K562 (cell line): ENCODE results near the gene DYNC2H1. TPM values are rescaled to one million over a fixed set of nuclear protein-coding genes. Genes with fewer than 3 reads are reported as not detected.
A peak's percentile ranks its signal among the peaks of the same experiment; 100 is the strongest.

Source experiments
- ARID1B ChIP-seq: fragments of 450-650 bp; IDR thresholded peaks from 2 replicates; pipeline ENCODE4 v1.6.1; 2016; ENCODE audit warnings: antibody characterized with exemption, mild to moderate bottlenecking, inconsistent platforms
- ATF3 ChIP-seq, 2 experiments: fragments of 450-650 bp in 1 of 2; sonication (generic) in 1 of 2; formaldehyde crosslinking in 1 of 2; IDR thresholded peaks in 1 of 2; conservative IDR thresholded peaks in 1 of 2; 2 replicates each; pipeline versions ENCODE4 v1.6.1 to v1.8.1; 2016 to 2023; ENCODE audit warnings: mild to moderate bottlenecking in 2 of 2, moderate library complexity in 2 of 2, inconsistent platforms in 1 of 2, missing genetic modification reagents in 1 of 2
- ATF7 ChIP-seq: fragments of 450-650 bp; IDR thresholded peaks from 2 replicates; pipeline ENCODE4 v1.7.1; 2014; ENCODE audit warnings: mild to moderate bottlenecking, moderate library complexity
- BCL6 ChIP-seq: fragments of 250-450 bp; sonication (Bioruptor Pico); IDR thresholded peaks from 2 replicates; pipeline ENCODE4 v1.4.0; 2020
- CTBP1 ChIP-seq: fragments of 450-650 bp; IDR thresholded peaks from 2 replicates; pipeline ENCODE4 v1.6.1; 2016; ENCODE audit warnings: borderline replicate concordance
- MBD2 ChIP-seq: sonication (generic); IDR thresholded peaks from 2 replicates; pipeline ENCODE4 v1.6.1; 2016; ENCODE audit warnings: low read depth, borderline replicate concordance
- MNT ChIP-seq, 2 experiments: fragments of 450-650 bp; conservative IDR thresholded peaks; 2 replicates each; pipeline ENCODE4 v1.6.1; 2017; ENCODE audit warnings: mild to moderate bottlenecking in 2 of 2, moderate library complexity in 2 of 2
- NCOA1 ChIP-seq: fragments of 450-650 bp; IDR thresholded peaks from 2 replicates; pipeline ENCODE4 v1.6.1; 2016; ENCODE audit warnings: low read depth
- NFIX ChIP-seq: fragments of 250-450 bp; sonication (Bioruptor Pico); IDR thresholded peaks from 2 replicates; pipeline ENCODE4 v1.4.0; 2020; ENCODE audit warnings: low read depth, mild to moderate bottlenecking, moderate library complexity
- NUFIP1 ChIP-seq: fragments of 450-650 bp; IDR thresholded peaks from 2 replicates; pipeline ENCODE4 v1.6.1; 2018; ENCODE audit not compliant: partially characterized antibody
- PATZ1 ChIP-seq: fragments of 250-450 bp; sonication (Bioruptor Pico); IDR thresholded peaks from 2 replicates; pipeline ENCODE4 v1.5.0; 2020; ENCODE audit warnings: mild to moderate bottlenecking, borderline replicate concordance
- RB1 ChIP-seq: fragments of 450-650 bp; IDR thresholded peaks from 2 replicates; pipeline ENCODE4 v1.6.1; 2017; ENCODE audit warnings: low read depth, mild to moderate bottlenecking
- RBM34 ChIP-seq: fragments of 200-400 bp; formaldehyde crosslinking; IDR thresholded peaks from 2 replicates; pipeline ENCODE4 v1.6.1; 2018; ENCODE audit warnings: low read length, borderline replicate concordance; ENCODE audit not compliant: insufficient read depth
- RFX1 ChIP-seq: fragments of 450-650 bp; IDR thresholded peaks from 2 replicates; pipeline ENCODE4 v1.6.1; 2016; ENCODE audit warnings: mild to moderate bottlenecking, moderate library complexity
- SAFB ChIP-seq: fragments of 200-400 bp; formaldehyde crosslinking; IDR thresholded peaks from 2 replicates; pipeline ENCODE4 v1.6.1; 2017; ENCODE audit warnings: low read depth, low read length, borderline replicate concordance
- SMARCA4 ChIP-seq: fragments of 450-650 bp; IDR thresholded peaks from 2 replicates; pipeline ENCODE4 v1.6.1; 2016
- STAG1 ChIP-seq: sonication (generic); formaldehyde crosslinking; IDR thresholded peaks from 2 replicates; pipeline ENCODE4 v1.5.0; 2020; ENCODE audit warnings: missing genetic modification reagents, borderline replicate concordance
- XRCC3 ChIP-seq: fragments of 450-650 bp; IDR thresholded peaks from 2 replicates; pipeline ENCODE4 v1.6.1; 2017; ENCODE audit warnings: mild to moderate bottlenecking, moderate library complexity
- ZEB2 ChIP-seq: fragments of 450-650 bp; IDR thresholded peaks from 2 replicates; pipeline ENCODE4 v1.6.1; 2016
- ZFPM2 ChIP-seq: fragments of 250-450 bp; sonication (Bioruptor Pico); IDR thresholded peaks from 2 replicates; pipeline ENCODE4 v1.5.1; 2022; ENCODE audit warnings: mild to moderate bottlenecking
- ZNF311 ChIP-seq: fragments of 250-450 bp; sonication (Bioruptor Pico); IDR thresholded peaks from 2 replicates; pipeline ENCODE4 v1.4.0; 2020; ENCODE audit warnings: mild to moderate bottlenecking, moderate library complexity
- ZNF449 ChIP-seq: fragments of 250-450 bp; sonication (Bioruptor Pico); IDR thresholded peaks from 2 replicates; pipeline ENCODE4 v1.8.0; 2022; ENCODE audit warnings: moderate library complexity, mild to moderate bottlenecking, inconsistent platforms
- polyA plus RNA-seq, 8 experiments: library from polyadenylated mRNA; depleted of rRNA in 4 of 8; stranded (reverse) in 5 of 8; unstranded in 3 of 8; fragments of >200 nt; fragmentation: Nextera tagmentation in 2 of 8; fragmentation: Illumina TruSeq in 1 of 8; extraction: Ambion mirVana in 2 of 8; extraction: Trizol in 1 of 8; gene quantifications; 2 replicates each; pipeline versions ENCODE4 v1.2.1 to v1.2.3, GENCODE V29; 2011 to 2014; ENCODE audit warnings: inconsistent platforms in 1 of 8, missing spikeins in 1 of 8
- total RNA-seq, 7 experiments: library from RNA; depleted of rRNA in 6 of 7; stranded (reverse); fragments of >200 nt in 6 of 7; fragmentation: Illumina TruSeq in 2 of 7; extraction: Trizol in 2 of 7; gene quantifications; 2 replicates each; pipeline versions ENCODE4 v1.2.1 to v1.2.3, GENCODE V29; 2011 to 2021; ENCODE audit warnings: low replicate concordance in 1 of 7

The DYNC2H1 gene
- total and polyA plus RNA-seq, 9 of the 15 experiments (the other 6 are each of a cell fraction or from before 2014, with no cell fraction given), result 0.08 to 0.64 (median 0.20) TPM

- TF ChIP-seq SMARCA4 (0 out of 2 replicates have a peak, but pooled peaks have one; percentile 19), MBD2 (peak; percentile 74; the same call in 1 of the 2 replicates), NCOA1 (no peak), ARID1B (peak; percentile 9; the same call in 1 of the 2 replicates), NFIX (no peak), ZNF449 (CRISPR knock-in tag) (no peak), RB1 (peak; percentile 20; the same call in 1 of the 2 replicates), MNT (conservative IDR thresholded peaks at IDR 0.05) (peak; percentile 40 to 75), CTBP1 (peak; percentile 72; the same call in 1 of the 2 replicates), STAG1 (no peak), XRCC3 (no peak), ZEB2 (peak; percentile 35), PATZ1 (CRISPR knock-in tag) (no peak), ATF3 (IDR thresholded peaks at IDR 0.05) (peak; percentile 99), ATF3 (CRISPR knock-in tag; conservative IDR thresholded peaks at IDR 0.05) (peak; percentile 81; the same call in 1 of the 2 replicates), RFX1 (no peak), ZNF311 (CRISPR knock-in tag) (no peak), SAFB (no peak), BCL6 (no peak), NUFIP1 (no peak), RBM34 (no peak), ZFPM2 (no peak), ATF7 (peak; percentile 96)
These were observed 17.3 kb upstream of the DYNC2H1 start, which contains the start of gene DCUN1D5 (continued) for GRCh38 chr11:103091801-103092524.
